ENCODE data around the gene UROC1.

The UROC1 gene

GRCh38 chr3:126452213-126452612 is 65.4 kb downstream of the UROC1 start:
- TF ChIP-seq, protein P1, sequence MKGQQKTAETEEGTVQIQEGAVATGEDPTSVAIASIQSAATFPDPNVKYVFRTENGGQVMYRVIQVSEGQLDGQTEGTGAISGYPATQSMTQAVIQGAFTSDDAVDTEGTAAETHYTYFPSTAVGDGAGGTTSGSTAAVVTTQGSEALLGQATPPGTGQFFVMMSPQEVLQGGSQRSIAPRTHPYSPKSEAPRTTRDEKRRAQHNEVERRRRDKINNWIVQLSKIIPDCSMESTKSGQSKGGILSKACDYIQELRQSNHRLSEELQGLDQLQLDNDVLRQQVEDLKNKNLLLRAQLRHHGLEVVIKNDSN (IDR thresholded peaks at IDR 0.05), result no peak
- TF ChIP-seq NFIC (IDR thresholded peaks at IDR 0.05) (no peak), CEBPB (IDR thresholded peaks at IDR 0.05) (no peak), REST (IDR thresholded peaks at IDR 0.05; ENCODE audit: low read depth) (no peak), EP300 (IDR thresholded peaks at IDR 0.05; ENCODE audit: borderline replicate concordance) (no peak), TEAD4 (IDR thresholded peaks at IDR 0.05) (no peak), CREB1 (IDR thresholded peaks at IDR 0.05; ENCODE audit: low read depth) (no peak), RAD21 (IDR thresholded peaks at IDR 0.05; ENCODE audit: low read depth) (no peak), EGR1 (IDR thresholded peaks at IDR 0.05) (no peak), YY1 (IDR thresholded peaks at IDR 0.05; ENCODE audit: low read depth) (no peak), ZBTB7A (IDR thresholded peaks at IDR 0.05; ENCODE audit: low read depth) (no peak), FOXM1 (IDR thresholded peaks at IDR 0.05; ENCODE audit: borderline replicate concordance, low read depth) (no peak), TAF1 (IDR thresholded peaks at IDR 0.05; ENCODE audit: low read depth) (no peak), TCF12 (IDR thresholded peaks at IDR 0.05; ENCODE audit: low read depth) (no peak)

- TF ChIP-seq RAD21 (IDR thresholded peaks at IDR 0.05; ENCODE audit: low read depth), result no peak
- no peak for TF ChIP-seq TAF1 (IDR thresholded peaks at IDR 0.05; ENCODE audit: low read depth)
- TF ChIP-seq YY1 (IDR thresholded peaks at IDR 0.05; ENCODE audit: low read depth), result no peak
- TF ChIP-seq NFIC (IDR thresholded peaks at IDR 0.05), result no peak
Measured at GRCh38 chr3:126451511-126451910, 66.1 kb downstream of the UROC1 start.

GRCh38 chr3:126450744-126451143 is 66.8 kb downstream of the UROC1 start:
- no peak for TF ChIP-seq REST (IDR thresholded peaks at IDR 0.05; ENCODE audit: low read depth)
- no peak for TF ChIP-seq TCF12 (IDR thresholded peaks at IDR 0.05; ENCODE audit: low read depth)
- no peak for TF ChIP-seq FOXM1 (IDR thresholded peaks at IDR 0.05; ENCODE audit: borderline replicate concordance, low read depth)
- TF ChIP-seq, protein P1 (IDR thresholded peaks at IDR 0.05), result no peak
- TF ChIP-seq, protein P2, sequence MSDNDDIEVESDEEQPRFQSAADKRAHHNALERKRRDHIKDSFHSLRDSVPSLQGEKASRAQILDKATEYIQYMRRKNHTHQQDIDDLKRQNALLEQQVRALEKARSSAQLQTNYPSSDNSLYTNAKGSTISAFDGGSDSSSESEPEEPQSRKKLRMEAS (IDR thresholded peaks at IDR 0.05), result no peak
- no peak for TF ChIP-seq ZBTB7A (IDR thresholded peaks at IDR 0.05; ENCODE audit: low read depth)
- no peak for TF ChIP-seq RAD21 (IDR thresholded peaks at IDR 0.05; ENCODE audit: low read depth)
- TF ChIP-seq TAF1 (IDR thresholded peaks at IDR 0.05; ENCODE audit: low read depth), result no peak
- no peak for TF ChIP-seq YY1 (IDR thresholded peaks at IDR 0.05; ENCODE audit: low read depth)
- TF ChIP-seq CREB1 (IDR thresholded peaks at IDR 0.05; ENCODE audit: low read depth), result no peak
- no peak for TF ChIP-seq EGR1 (IDR thresholded peaks at IDR 0.05)
- TF ChIP-seq CEBPB (IDR thresholded peaks at IDR 0.05), result no peak
- no peak for TF ChIP-seq EP300 (IDR thresholded peaks at IDR 0.05; ENCODE audit: borderline replicate concordance)
- TF ChIP-seq TEAD4 (IDR thresholded peaks at IDR 0.05), result no peak

DNA sequence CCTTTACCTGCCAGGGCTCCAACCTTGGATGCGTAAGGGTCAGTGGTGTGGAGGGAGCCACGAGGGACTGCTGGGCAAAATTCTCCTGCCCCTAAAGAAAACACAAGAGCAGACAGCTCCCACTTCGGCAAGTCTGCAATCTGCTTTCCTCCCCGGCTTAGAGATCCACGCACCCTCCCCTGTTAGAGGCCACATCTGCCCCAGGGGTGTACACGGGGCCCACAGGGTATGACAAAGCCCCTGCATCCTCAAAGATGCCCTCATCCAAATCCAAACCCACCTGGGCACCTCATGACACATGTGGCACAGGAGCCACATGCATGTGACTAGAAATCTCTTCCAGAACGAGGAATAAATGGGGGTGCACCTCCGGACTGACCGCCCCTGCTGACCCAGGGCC is 67.4 kb downstream of the UROC1 start:
- TF ChIP-seq CEBPB (IDR thresholded peaks at IDR 0.05) (no peak), TAF1 (IDR thresholded peaks at IDR 0.05; ENCODE audit: low read depth) (no peak), TCF12 (IDR thresholded peaks at IDR 0.05; ENCODE audit: low read depth) (no peak), REST (IDR thresholded peaks at IDR 0.05; ENCODE audit: low read depth) (no peak), FOXM1 (IDR thresholded peaks at IDR 0.05; ENCODE audit: borderline replicate concordance, low read depth) (no peak), ZBTB7A (IDR thresholded peaks at IDR 0.05; ENCODE audit: low read depth) (no peak), CREB1 (IDR thresholded peaks at IDR 0.05; ENCODE audit: low read depth) (no peak), TEAD4 (IDR thresholded peaks at IDR 0.05) (no peak), EGR1 (IDR thresholded peaks at IDR 0.05) (no peak), EP300 (IDR thresholded peaks at IDR 0.05; ENCODE audit: borderline replicate concordance) (no peak)
- TF ChIP-seq, protein P1 (IDR thresholded peaks at IDR 0.05), result no peak

Measured in Ishikawa (cell line).